DMS 273 treated with DMSO at 0.1 percent for 48 hours (cell line): ENCODE measurements around the gene POLD2.

ENCODE experiments used
- DNase-seq: peaks from one replicate; lab custom pipeline; 2025; lab: John Stamatoyannopoulos, UW

POLD2 gene

GRCh38 chr7:44102846-44103565 is 20.3 kb downstream of the POLD2 start:
- no peak for DNase-seq

DNA sequence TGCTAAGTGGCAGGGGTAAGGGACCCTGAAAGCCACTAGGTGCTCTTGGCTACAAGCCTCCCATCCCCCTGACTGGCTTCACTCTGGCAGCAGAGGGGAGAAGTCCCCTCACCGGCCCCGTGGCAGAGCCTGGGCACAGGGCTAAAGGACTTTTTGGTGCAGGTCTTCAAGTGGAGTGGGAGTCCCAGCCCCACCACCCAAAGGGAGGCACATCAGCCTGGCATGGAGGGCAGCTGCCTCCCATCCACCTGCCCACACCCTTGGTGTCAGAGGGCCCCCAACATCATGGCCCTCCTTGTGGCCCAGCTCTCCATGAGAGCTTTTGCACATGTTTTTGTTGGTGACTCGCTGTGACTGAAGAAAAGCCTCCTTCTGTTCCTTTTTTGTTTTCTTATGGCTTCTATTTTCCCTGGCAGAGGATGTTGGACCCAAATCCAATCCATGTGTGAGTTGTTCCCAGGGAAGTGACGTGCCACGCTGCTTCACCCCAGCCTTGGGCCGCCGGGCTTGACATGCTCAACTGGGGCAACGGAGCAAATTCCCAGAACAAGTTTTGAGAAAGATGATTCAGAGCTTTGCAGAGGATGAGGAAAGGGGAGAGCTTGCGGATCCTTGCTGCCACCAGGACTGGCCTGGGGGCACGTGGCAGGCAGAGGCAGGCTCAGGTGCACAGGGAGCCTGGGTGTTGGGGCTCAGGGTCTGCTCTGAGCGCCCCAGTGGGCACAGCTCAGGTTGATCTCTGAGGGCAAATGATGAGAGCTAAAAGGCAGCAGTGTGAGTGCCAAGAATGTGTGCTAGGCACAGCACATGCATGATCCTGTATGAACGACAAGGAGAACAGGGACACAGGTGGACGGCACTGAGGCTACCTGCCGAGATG is 21.1 kb downstream of the POLD2 start:
- no peak for DNase-seq

DNA sequence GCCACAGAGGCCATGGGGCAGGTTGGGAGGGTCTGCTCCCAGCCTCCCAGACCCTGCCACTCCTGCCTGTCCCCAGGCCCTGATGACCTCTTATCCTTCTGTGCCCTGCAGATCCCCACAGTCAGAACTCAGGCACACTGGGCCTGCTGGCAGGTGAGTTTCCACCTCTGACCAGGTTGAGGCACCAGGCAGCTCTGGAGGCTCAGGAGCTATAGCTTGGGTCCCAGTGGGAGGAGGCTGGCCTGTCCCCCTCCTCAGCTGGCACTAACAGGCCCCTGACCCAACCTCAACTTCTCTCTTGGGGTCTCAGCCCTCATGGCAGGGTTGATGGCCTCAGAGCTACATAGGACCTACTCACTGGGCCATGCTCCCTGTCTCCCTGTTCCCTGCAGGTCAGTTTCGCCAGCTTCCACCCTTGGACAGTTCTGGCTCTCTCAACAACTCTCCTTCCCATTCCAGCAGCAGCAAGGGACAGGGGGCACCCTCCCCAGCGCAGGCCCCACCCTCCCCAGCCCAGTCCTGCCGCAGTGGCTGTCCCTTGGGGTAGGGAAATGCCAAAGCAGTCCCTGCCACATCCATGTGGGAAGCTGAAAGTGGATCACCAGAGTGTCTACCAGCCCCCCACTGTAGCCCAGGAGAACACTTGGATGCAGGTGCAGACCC is 21.9 kb downstream of the POLD2 start:
- no peak for DNase-seq

DNA sequence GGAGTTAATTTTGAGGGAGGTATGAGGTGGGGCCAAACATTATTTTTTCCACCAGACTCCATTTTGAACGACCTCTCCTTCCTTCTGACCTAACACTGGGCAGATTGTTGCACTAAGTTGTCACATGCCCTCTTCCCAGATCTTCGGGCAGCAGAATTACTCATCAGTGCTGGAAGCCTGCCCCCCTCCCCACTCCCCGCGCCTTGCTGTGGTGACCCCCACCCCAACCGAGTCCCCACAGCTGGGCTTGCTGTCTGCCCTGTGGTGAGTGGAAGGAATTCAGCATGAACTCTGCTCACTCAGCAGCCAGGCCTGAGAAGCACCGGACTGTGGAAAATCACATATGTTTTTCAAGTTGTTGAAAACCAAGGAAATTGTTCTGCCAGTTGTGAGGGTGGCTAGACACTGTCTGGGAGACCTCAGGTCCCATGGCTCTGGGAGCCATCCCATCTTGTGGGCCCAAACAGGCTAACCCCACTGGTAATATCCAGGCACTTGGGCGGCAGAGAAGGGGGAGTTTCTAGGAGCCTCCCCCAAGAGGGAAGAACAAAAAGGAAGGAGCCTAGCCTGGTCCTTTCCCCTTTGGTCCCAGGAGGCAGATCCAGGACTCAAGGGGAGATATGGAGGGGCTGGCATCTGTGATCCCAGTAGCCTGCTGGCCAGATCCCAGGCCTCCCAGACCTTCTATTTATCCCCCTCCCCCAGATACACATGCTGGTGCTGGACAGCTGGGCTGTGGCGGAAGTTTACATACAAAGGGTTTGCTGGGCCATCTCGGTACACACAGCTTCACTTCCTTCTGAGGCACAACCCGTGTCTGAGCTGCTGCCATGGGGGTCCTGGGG is 22.7 kb downstream of the POLD2 start:
- peak; percentile 56 for DNase-seq

DNA sequence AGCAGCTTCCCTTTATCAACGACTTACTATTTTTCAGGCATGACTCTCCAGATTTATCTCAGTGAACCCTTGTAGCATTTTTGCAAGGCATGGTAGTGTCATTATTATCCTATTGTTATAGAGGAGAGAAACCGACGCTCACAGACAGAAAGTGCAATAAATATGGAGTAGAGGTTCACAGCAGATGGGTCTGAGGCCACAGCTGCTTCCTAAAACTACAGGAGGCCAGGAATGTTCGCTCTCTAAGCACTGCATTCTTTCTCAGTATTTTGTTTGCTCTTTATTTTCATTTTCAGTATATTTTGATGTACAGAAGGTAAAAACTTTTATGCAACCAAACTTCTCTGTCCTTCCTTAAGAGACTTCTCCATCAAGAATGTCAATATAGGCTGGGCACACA is 23.7 kb downstream of the POLD2 start:
- DNase-seq = no peak

DNA sequence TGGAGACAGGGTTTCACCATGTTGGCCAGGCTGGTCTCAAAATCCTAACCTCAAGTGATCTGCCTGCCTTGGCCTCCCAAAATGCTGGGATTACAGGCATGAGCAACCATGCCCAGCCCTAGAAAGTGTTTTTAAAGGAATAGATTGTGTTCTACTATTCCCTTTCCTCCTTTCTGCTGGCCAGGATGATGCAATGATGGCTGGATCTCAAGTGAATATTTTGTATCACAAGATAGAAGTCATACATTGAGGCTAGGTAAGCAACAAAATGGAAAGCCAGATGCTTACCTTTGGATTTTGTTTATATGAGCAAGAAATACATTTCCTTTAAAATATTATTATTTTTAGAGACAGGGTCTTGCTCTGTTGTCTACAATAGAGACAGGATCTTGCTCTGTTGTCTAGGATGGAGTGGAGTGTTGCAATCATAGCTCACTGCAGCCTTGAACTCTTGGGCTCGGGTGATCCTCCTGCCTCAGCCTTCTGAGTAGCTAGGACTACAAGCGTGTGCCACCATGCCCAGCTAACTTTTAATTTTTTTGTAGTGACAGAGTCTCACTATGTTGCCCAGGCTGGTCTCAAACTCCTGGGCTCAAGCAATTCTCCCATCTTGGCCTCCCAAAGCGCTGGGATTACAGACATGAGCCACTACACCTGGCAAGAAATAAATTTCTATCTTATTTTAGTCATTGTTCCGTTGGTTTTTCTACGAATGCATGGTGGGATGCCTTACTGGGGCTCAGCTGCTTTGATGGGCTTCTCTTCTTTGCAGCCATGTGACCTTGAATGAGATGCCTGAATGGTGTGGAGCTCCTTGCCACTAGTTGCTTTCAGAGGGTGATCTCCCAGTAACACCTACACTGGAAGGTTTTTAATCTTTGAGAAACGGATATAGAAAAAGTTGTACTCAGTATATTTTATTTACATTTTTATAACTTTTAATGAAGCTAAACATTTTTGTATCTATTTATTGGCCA is 25.0 kb downstream of the POLD2 start:
- DNase-seq = no peak

DNA sequence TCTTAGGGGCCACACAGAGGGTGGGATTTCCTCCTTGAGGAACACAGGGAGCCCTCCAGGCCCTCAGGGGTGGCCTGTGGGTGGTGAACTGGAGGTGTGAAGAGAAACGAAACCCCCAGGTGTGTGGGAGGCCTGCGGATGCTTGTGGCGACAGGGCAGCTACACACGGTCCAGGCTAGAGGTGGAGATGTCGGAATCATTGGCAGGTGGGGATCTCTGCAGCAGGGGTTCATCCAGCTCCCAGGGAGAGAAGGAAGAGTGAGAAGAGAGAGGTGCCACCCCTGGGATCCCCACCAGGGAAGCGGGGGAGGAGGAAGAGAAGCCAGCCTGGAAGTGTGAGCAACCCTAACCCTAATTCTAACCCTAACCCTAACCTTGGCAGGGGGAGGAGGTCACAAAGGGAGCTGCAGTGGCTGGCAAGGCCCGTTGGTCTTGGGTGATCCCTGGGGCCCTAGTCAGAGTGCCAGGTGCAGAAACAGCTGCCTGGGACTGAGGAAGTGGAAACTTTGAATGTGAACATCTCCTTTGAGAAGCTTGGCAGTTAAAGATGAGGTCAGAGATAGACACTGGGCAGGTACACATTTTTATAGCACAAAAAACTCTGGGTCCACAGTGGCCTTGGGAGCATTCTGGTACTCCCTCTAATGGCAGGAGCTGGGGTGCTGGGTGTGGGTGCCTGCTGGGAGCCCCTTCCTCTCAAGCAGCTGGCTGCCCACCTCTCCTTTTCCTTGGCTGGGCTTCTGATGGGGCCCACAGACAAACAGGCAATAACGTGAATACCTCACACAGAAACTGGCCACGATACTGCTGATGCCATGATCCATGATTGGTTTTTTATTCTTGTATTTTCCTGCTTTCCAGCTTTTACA is 26.1 kb downstream of the POLD2 start:
- no peak for DNase-seq

DNA sequence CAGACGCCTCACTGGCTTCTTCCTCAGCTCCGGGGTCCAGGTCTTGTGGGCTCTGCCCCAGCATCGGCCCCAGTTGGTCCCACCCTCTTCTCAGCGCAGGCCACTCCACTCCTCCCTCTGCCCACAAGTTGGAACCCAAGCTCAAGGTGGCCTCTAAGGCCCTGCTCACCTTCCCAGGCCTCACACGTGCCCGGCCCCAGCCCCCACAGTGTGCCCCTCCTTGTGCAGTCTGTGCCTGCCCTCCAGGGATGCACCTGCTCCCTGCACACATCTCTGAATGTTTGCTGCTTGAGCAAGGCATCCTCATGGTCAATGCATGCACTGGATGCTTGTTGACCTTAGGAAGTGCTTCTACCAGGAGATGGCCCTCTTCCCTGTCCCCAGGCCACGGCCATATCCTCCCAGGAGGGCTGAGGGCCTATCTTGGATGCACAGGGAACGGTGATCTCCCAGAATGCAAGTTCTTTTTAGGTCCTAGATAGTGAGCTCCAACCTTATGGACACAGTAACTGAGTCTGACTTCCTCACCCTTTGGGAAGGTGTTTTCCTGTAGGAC is 26.9 kb downstream of the POLD2 start:
- DNase-seq = no peak

- DNase-seq = no peak
Observed at GRCh38 chr7:44095781-44096180, 27.6 kb downstream of the POLD2 start.

GRCh38 chr7:44094883-44095592 is 28.3 kb downstream of the POLD2 start:
- DNase-seq = no peak

GRCh38 chr7:44094365-44094764 is 29.0 kb downstream of the POLD2 start:
- DNase-seq = no peak

GRCh38 chr7:44093102-44093641 is 30.2 kb downstream of the POLD2 start:
- DNase-seq = no peak

- DNase-seq = no peak
Observed at GRCh38 chr7:44087911-44088838, 35.2 kb downstream of the POLD2 start.

GRCh38 chr7:44086627-44087026 is 36.7 kb downstream of the POLD2 start:
- no peak for DNase-seq

DNA sequence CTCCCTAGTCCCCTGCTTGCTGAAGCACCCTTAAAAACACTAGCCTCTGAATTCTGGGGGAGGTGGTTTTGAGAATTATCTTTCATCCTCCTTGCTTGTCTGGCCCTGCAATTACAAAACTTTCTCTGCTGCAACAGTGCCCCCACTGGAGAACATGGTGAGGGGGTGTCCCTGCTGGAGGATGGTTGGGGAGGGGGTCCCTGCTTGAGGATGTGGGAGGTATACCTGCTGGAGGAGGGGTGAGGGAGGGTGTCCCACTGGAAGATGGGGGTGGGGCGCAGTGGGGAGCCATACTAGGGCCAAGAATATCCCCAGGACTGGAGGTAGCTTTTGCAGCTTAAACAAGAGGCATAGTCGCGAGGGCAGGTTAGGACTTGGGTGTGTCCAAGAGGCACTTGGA is 37.8 kb downstream of the POLD2 start:
- no peak for DNase-seq

- no peak for DNase-seq
Observed at GRCh38 chr7:44084701-44085100, 38.6 kb downstream of the POLD2 start.

GRCh38 chr7:44083796-44084195 is 39.6 kb downstream of the POLD2 start:
- no peak for DNase-seq
